ENCODE results near the gene GPR143.
"Not testable (repeated sequence)": the region's sequence is repeated elsewhere in the genome, so short reads cannot be mapped to it uniquely, and the experiment has no call there.

The GPR143 gene

DNA sequence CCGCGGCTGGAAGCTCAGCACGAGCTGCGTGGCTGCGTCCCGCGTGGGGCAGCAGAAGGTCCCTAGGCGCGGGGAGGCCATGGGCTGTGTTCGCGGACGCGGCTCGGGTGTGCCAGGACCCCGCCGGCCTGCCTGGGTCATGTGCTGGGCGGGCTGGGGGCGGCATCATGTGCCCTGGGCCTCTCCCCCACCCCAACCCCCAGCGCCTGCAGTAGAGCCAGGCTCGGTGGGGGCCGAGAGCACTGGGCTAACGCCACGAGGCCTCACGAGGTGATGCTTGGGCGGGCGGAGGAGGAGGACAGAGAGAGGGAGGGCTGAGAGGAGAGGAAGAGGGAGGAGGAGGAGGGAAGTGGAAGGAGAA is at the start of gene GPR143:
Gene GPR143 (minus strand): TSS at position 111 of the 361 bp plus-strand sequence. CDS start 30 bp downstream, at position 81.
- Mint-ChIP-seq H3K4me1 (ENCODE audit: low read depth) (no peaks in the 10 kb centered on the region), H3K4me3 (no peak within 1 kb of the TSS), H3K27me3 (peaks cover 4% of the 10 kb centered on the region), H3K9me3 (ENCODE audit: low read depth) (no peaks in the 10 kb centered on the region), H3K27ac (no peak within 1 kb of the TSS), H3K36me3 (no peaks in the 10 kb centered on the region)

DNA sequence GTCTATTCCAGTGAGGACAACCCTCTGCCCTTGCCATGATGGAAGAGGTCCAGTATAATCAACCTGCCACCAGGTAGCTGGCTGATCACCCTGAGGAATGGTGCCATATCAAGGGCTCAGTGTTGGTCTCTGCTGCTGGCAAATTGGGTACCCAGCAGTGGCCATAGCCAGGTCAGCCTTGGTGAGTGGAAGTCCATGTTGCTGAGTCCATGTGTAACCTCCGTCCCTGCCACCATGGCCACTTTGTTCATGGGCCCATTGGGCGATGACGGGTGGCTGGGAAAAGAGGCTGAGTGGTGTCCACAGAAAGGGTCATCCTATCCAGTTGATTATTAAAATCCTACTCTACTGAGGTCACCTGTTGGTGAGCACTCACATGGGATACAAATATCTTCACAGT is 45.4 kb upstream of the GPR143 start:
- H3K4me3 Mint-ChIP-seq; H3K36me3 Mint-ChIP-seq; H3K9me3 Mint-ChIP-seq (ENCODE audit: low read depth); H3K27me3 Mint-ChIP-seq; H3K27ac Mint-ChIP-seq; H3K4me1 Mint-ChIP-seq (ENCODE audit: low read depth): not testable (repeated sequence)

DNA sequence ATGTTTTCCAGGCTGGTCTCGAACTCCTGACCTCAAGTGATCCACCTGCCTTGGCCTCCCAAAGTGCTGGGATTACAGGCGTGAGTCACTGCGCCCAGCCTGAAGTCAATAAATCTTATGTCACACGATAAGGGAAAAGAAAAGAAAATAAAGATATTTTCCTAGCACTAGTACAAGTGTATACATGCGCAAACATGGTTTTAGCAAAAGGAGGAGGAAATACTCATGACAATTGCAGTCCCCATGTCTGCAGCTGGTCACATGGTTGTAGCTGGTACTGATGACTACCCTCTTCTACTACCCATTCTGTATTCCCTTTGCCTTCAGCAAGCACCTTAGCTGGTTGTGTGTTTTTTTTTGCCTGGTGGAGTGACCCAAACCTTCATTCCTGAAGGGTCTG is 44.2 kb upstream of the GPR143 start:
- not testable (repeated sequence) for H3K4me3 Mint-ChIP-seq; H3K27ac Mint-ChIP-seq; H3K36me3 Mint-ChIP-seq; H3K27me3 Mint-ChIP-seq; H3K9me3 Mint-ChIP-seq (ENCODE audit: low read depth); H3K4me1 Mint-ChIP-seq (ENCODE audit: low read depth)

DNA sequence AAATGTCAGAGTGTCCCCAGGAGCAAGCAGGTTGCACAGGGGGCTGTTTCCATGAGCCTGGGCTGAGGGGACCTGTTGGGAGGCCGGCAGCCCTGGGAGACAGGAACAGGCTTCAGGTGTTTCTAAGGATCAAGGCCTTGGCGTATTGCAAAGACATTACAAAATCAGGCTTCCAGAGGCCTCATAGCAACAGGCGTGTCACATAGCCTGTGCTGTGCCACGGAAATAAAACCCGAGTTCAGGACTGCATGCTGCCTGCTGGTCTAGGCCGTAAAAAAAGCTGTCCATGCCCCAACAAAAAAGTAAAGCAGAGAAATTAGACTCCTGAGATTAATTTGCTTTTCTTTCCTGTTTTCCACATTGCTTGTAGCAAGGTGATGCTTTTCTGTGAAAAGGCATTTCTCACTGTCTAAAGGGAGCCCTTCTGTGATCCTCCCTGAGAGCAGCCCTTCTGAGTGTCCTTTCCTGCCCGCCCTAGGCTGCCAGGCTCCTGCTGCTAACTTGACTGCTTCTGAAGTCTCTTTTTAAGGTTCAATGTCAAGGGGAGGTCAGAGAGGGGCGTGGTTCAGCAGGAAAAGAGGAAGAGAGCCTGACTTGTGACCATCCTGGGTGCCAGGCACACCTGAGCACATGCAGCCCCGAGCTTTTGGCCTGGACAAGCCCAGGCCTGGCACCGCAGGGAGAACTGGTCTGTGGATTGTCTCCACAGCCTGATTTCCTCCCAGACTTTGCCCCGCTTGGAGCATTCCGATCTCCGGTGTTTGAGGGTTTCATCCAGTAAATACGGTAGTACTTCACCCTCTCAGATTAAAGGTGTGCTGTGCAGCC is 41.9 kb upstream of the GPR143 start:
- Mint-ChIP-seq H3K27ac (no peak overlapping the region), H3K36me3 (no peaks in the 10 kb centered on the region), H3K4me3 (no peak overlapping the region), H3K27me3 (no peaks in the 10 kb centered on the region), H3K4me1 (ENCODE audit: low read depth) (no peaks in the 10 kb centered on the region), H3K9me3 (ENCODE audit: low read depth) (no peaks in the 10 kb centered on the region)

DNA sequence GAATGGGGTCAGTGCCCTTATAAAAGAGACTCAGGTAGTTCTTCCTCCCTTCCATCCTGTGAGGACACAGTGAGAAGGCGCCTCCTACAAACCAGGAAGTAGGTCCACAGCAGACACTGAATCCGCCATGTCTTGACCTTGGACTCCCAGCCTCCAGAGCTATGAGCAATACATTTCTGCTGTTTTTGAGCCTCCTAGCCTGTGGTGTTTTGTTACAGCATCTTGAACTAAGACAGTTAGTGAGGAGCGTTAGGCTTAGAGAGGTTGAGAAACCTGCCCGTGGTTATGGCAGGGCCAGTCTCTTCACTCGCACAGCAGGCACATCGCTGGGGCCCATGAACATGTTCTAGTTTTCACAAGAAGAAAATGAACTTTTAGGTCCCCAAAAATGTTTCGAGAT is 40.3 kb upstream of the GPR143 start:
- H3K4me1 Mint-ChIP-seq (ENCODE audit: low read depth) = no peaks in the 10 kb centered on the region
- H3K4me3 Mint-ChIP-seq = no peak overlapping the region
- H3K9me3 Mint-ChIP-seq (ENCODE audit: low read depth) = no peaks in the 10 kb centered on the region
- no peaks in the 10 kb centered on the region for H3K36me3 Mint-ChIP-seq
- no peaks in the 10 kb centered on the region for H3K27me3 Mint-ChIP-seq
- H3K27ac Mint-ChIP-seq = no peak overlapping the region

DNA sequence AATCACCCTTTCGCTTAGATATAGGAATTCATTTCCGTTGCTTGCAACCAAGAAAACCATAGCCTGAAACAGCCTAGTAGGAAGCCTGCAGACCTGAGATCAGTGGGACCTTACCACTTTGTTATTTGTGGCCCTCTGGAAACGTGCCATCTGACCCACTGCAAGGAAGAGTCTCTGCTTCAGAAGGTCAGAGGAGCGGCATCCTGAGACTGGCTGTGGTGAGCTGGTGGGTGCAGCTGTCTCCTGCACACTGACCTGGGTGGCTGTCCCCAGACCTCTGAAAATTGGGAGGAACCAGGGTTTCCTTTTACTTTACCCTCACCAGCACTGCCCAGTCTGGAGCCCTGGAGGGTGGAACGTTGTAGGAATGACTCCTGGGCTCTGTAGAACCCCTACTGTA is 38.8 kb upstream of the GPR143 start:
- H3K36me3 Mint-ChIP-seq = no peaks in the 10 kb centered on the region
- no peaks in the 10 kb centered on the region for H3K9me3 Mint-ChIP-seq (ENCODE audit: low read depth)
- H3K27ac Mint-ChIP-seq = no peak overlapping the region
- no peaks in the 10 kb centered on the region for H3K4me1 Mint-ChIP-seq (ENCODE audit: low read depth)
- H3K4me3 Mint-ChIP-seq = no peak overlapping the region
- peaks cover 6% of the 10 kb centered on the region for H3K27me3 Mint-ChIP-seq

DNA sequence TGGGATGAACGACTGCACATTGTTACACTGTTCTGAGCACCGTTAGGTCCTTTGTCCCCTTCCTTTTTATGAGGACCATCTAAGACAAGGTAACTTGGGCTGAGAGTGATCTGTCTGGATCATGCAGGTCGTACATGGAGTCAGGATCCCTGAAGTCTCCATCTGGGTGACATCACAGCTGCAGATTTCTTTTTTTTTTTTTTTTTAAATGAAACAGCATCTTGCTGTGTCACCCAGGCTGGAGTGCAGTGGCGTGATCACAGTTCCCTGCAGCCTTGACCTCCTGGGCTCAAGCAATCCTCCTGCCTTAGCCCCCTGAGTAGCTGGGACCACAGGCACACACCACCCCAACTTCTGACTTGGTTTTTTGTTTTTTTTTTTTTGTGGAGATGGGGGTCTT is 37.1 kb upstream of the GPR143 start:
- Mint-ChIP-seq H3K36me3 (no peaks in the 10 kb centered on the region), H3K27me3 (peaks cover 8% of the 10 kb centered on the region), H3K27ac (no peak overlapping the region), H3K4me3 (no peak overlapping the region), H3K4me1 (ENCODE audit: low read depth) (no peaks in the 10 kb centered on the region), H3K9me3 (ENCODE audit: low read depth) (no peaks in the 10 kb centered on the region)

DNA sequence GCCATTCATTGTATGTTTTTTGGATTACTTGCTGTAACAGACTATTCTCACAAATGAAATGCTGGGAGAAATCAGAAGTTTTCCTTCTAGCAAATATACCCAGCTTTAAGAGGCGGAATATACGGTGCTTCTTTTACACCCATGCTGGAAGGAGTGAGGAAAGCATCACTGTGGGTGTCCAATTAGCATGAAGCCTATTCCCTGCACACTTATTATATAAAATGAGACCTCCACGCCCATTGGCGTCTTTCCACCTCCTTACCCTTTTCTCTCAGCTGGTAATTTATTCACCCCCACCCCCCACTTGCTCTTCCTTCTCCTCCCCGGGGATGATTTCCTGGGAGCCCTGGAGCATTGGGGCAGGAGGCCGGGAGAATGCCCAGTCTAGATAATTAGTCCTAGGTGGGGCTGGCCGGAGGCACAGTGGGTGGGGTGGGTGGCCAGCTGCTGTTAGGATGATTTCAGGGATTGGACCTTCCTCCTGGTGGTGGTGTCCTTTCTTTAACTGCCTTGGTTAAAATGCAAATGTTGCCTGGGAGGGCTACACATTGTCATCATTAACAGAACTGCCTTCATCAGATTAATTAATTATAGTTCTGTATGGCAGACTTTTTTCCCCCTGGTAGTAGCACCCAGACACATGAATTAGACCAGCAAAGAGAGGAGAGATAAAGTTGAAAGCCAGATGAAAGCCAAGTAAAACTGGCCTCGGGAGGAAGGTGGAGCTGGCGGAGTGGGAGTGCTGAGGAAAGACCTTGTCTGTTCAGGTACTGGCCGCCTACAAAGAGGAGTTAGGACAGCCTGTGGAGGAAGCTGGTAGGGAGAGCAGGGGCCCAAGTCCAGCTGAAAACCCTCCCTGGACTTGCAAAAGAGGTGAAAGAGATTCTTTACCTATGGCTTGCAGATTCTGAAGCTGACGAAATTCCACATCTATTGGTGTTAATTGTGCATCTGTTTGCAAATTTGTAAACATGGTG is 32.0 kb upstream of the GPR143 start:
- Mint-ChIP-seq H3K36me3 (peaks cover 3% of the 10 kb centered on the region), H3K4me3 (no peak overlapping the region), H3K9me3 (ENCODE audit: low read depth) (peaks cover 5% of the 10 kb centered on the region), H3K27me3 (peaks cover 11% of the 10 kb centered on the region), H3K4me1 (ENCODE audit: low read depth) (no peaks in the 10 kb centered on the region), H3K27ac (no peak overlapping the region)

DNA sequence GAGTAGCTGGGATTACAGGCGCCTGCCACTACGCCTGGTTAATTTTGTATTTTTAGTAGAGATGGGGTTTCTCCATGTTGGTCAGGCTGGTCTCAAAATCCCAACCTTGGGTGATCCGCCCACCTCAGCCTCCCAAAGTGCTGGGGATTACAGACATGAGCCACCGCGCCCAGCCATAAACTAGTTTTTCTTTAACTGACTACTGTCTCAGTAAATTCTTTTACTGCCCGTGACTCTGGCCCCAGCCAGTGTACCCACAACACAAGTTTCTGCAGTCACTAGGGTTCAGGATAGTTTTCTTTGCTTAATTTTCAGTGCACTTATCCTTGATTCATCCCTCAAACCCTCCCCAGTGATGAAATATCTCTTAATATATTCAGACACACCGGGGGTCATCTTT is 28.8 kb upstream of the GPR143 start:
- H3K4me3 Mint-ChIP-seq = no peak overlapping the region
- peaks cover 6% of the 10 kb centered on the region for H3K27me3 Mint-ChIP-seq
- peaks cover 5% of the 10 kb centered on the region for H3K9me3 Mint-ChIP-seq (ENCODE audit: low read depth)
- H3K36me3 Mint-ChIP-seq = peaks cover 3% of the 10 kb centered on the region
- H3K4me1 Mint-ChIP-seq (ENCODE audit: low read depth) = no peaks in the 10 kb centered on the region
- H3K27ac Mint-ChIP-seq = no peak overlapping the region

DNA sequence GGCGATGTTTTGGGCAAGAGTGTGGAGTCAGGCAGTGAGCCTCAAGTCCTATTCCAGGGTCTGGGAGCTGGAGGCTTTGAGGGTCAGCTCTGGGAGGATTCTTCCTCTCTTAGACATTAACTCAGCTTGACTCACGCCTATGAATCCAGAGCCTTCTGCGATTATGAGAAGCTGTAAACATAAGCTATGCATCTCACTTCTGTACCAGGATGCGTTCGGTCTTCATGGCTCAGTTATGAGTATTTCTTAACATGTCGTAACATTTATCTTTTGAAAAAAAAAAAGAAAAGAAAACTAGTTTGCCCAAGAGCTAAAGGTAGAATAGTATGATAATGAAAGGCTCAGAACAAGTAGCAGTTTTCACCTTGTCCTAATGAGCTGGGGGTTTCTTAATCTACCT is 25.2 kb upstream of the GPR143 start:
- H3K4me3 Mint-ChIP-seq = no peak overlapping the region
- peaks cover 2% of the 10 kb centered on the region for H3K4me1 Mint-ChIP-seq (ENCODE audit: low read depth)
- peaks cover 5% of the 10 kb centered on the region for H3K9me3 Mint-ChIP-seq (ENCODE audit: low read depth)
- H3K27me3 Mint-ChIP-seq = peaks cover 5% of the 10 kb centered on the region
- H3K36me3 Mint-ChIP-seq = peaks cover 3% of the 10 kb centered on the region
- H3K27ac Mint-ChIP-seq = no peak overlapping the region

DNA sequence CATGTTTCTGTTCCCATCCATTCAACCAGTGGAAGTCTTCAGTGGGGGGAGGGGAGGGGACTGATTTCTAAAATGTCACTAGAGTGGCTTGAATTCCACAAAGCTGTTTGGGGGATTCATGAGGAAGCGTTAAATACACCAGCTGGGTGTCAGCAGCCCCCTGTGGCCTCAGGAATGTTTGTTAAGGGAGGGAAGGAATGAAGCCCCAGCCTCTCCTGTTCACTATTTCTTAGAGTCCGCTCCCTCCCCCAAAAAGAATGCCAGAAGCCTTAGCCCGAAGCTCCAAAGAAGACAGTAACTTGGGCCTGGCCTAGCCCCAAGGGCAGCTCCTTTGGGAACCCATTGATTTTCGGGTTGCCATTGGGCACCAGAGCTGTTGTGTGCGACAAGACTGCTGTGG is 23.9 kb upstream of the GPR143 start:
- Mint-ChIP-seq H3K27ac (no peak overlapping the region), H3K36me3 (no peaks in the 10 kb centered on the region), H3K27me3 (peaks cover 1% of the 10 kb centered on the region), H3K4me3 (no peak overlapping the region), H3K4me1 (ENCODE audit: low read depth) (peaks cover 2% of the 10 kb centered on the region), H3K9me3 (ENCODE audit: low read depth) (no peaks in the 10 kb centered on the region)

DNA sequence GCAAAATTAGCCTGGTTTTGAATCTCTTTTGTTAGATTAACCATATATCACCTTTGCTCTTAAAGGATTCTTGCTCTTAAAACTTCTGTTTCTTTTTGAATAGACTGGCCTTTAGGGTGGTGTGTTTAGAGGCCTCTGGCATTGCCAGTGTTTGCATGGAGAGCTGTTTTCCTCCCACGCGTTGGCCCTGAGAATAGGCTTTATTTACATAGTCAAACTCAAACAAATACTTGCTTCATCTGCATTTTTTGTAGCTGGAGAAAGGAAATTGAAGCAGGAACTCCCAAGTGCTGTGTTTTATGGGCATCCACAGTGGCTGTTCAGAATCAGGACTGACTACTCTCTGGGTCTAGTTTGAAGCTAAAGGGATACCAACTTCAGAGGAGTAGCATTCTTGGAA is 23.3 kb upstream of the GPR143 start:
- Mint-ChIP-seq H3K27me3 (peaks cover 3% of the 10 kb centered on the region), H3K4me1 (ENCODE audit: low read depth) (peaks cover 2% of the 10 kb centered on the region), H3K36me3 (no peaks in the 10 kb centered on the region), H3K27ac (no peak overlapping the region), H3K9me3 (ENCODE audit: low read depth) (no peaks in the 10 kb centered on the region), H3K4me3 (no peak overlapping the region)

DNA sequence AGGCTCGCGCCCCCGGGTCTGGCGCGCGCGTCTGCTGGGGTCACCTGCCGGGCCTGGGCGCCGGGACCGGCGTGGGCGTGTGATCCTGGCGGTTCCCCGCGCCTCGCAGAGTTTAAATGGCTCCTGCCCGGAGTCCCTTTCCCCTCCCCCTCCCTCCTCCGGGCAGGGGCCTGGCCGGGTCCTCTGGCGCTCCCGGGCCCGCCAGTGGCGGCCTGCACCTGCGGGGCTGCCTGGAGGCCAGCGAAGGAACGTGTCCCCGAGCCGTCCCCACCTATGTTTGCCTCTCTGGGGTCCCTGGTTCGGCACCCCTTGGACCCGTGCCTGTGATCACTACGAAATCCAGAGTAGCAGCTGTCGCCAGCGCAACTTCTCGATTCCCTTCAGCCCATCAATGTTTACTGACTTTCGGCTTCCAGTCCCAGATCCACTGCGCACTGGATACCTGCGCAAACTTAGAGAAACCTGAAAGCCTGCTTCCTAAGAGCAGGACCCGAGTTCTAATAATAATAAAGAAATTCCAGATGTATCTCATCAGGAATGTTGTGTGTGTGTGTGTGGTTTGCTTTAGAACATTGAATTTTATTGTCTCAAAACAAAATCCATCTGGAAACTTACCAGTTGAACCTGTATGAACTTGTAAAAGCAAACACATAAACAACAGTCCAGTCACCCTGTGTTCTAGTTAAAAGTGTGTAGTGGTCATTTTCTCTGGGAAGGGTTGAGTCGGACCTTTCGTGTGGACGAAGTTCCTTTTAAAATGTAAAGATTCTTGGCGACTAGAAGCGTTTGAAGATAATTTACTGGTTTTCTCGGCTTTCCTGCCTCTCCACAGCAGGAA is 21.4 kb upstream of the GPR143 start:
- Mint-ChIP-seq H3K4me1 (ENCODE audit: low read depth) (peaks cover 2% of the 10 kb centered on the region), H3K27ac (no peak overlapping the region), H3K4me3 (peak overlapping the region; percentile 75)

DNA sequence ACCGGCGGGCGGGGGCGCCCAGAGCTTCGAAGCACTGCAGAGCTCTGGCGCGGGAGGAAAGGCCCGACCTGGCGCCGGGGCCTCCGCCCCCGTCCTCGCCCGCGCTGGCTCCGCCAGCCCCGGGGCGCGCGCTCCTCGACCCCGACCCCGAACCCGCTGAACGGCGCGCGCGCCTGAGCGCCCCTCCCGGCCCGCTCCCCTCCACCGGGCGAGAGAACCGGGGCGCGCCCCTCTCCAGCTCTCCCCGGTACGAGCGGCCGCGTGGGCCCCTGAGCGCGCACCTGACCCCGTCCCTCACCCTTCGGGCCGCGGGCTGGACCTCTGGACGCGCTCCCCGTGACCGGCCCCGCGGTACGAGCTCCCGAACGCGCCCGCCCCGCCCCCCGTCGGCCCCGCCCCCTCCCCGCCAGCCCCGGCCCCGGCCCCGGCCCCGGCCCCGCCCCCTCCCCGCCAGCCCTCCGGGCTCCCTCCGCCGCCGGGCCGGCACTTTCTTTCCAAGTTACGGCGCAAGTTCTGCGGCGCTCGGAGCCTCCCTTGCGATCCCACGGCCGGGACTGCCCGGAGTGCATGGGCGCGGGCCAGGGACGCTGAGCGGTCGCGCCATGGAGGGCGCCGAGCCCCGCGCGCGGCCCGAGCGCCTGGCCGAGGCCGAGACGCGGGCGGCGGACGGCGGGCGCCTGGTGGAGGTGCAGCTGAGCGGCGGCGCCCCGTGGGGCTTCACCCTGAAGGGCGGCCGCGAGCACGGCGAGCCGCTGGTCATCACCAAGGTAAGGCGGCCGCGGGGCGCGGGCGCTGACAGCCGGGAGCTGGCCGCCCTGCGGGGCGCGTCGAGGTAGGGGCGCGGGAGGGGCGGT is 20.5 kb upstream of the GPR143 start, which contains the start of gene SHROOM2:
Gene SHROOM2 (plus strand): TSS at position 486 of the 854 bp plus-strand sequence. CDS start 117 bp downstream, at position 603.
- Mint-ChIP-seq H3K9me3 (ENCODE audit: low read depth) (no peaks in the 10 kb centered on the region), H3K27ac (no peak within 1 kb of the TSS), H3K4me1 (ENCODE audit: low read depth) (peaks cover 2% of the 10 kb centered on the region), H3K27me3 (peaks cover 3% of the 10 kb centered on the region), H3K4me3 (peak within 1 kb of the TSS; percentile 75), H3K36me3 (no peaks in the 10 kb centered on the region)

More for the DNA sequence above, 21.4 kb upstream of the GPR143 start:
- Mint-ChIP-seq H3K9me3 (ENCODE audit: low read depth) (no peaks in the 10 kb centered on the region), H3K27me3 (peaks cover 3% of the 10 kb centered on the region), H3K36me3 (no peaks in the 10 kb centered on the region)
